ENCODE results near the gene STOM.
"Not testable (repeated sequence)": the region's sequence is repeated elsewhere in the genome, so short reads cannot be mapped to it uniquely, and the experiment has no call there.

The STOM gene

GRCh38 chr9:121399883-121400607 is 30.0 kb upstream of the STOM start:
- H3K27ac ChIP-seq (ENCODE audit: poor library complexity, severe bottlenecking) = peak overlapping the region; percentile 93
- no peak for DNase-seq (ENCODE audit: low spot score)
- peaks cover 4% of the 10 kb centered on the region for H3K9me3 ChIP-seq (ENCODE audit: severe bottlenecking)
- no peaks in the 10 kb centered on the region for H3K36me3 ChIP-seq (ENCODE audit: low read depth)
- peak; percentile 80 for TF ChIP-seq CTCF (IDR thresholded peaks at IDR 0.05; ENCODE audit: poor library complexity, severe bottlenecking)
- H3K4me3 ChIP-seq (ENCODE audit: severe bottlenecking) = no peak overlapping the region
- peaks cover 35% of the 10 kb centered on the region for H3K4me1 ChIP-seq (ENCODE audit: insufficient read depth, poor library complexity, severe bottlenecking)
- no peak for ATAC-seq (ENCODE audit: low read depth)
- H3K27me3 ChIP-seq (ENCODE audit: insufficient read depth, poor library complexity, severe bottlenecking) = no peaks in the 10 kb centered on the region

- Histone ChIP-seq H3K4me1 (ENCODE audit: insufficient read depth, poor library complexity, severe bottlenecking) (peaks cover 38% of the 10 kb centered on the region), H3K4me3 (ENCODE audit: severe bottlenecking) (no peak overlapping the region), H3K27ac (ENCODE audit: poor library complexity, severe bottlenecking) (peak overlapping the region; percentile 93), H3K36me3 (ENCODE audit: low read depth) (no peaks in the 10 kb centered on the region), H3K27me3 (ENCODE audit: insufficient read depth, poor library complexity, severe bottlenecking) (no peaks in the 10 kb centered on the region), H3K9me3 (ENCODE audit: severe bottlenecking) (peaks cover 4% of the 10 kb centered on the region)
- no peak for ATAC-seq (ENCODE audit: low read depth)
- no peak for DNase-seq (ENCODE audit: low spot score)
- no peak for TF ChIP-seq CTCF (IDR thresholded peaks at IDR 0.05; ENCODE audit: poor library complexity, severe bottlenecking)
These were observed 29.3 kb upstream of the STOM start for GRCh38 chr9:121399126-121399882.

- H3K36me3 ChIP-seq (ENCODE audit: low read depth) = no peaks in the 10 kb centered on the region
- peak; percentile 96 for ATAC-seq (ENCODE audit: low read depth)
- peak overlapping the region; percentile 93 for H3K27ac ChIP-seq (ENCODE audit: poor library complexity, severe bottlenecking)
- peaks cover 4% of the 10 kb centered on the region for H3K9me3 ChIP-seq (ENCODE audit: severe bottlenecking)
- peak; percentile 88 for DNase-seq (ENCODE audit: low spot score)
- H3K4me3 ChIP-seq (ENCODE audit: severe bottlenecking) = no peak overlapping the region
- no peaks in the 10 kb centered on the region for H3K27me3 ChIP-seq (ENCODE audit: insufficient read depth, poor library complexity, severe bottlenecking)
- H3K4me1 ChIP-seq (ENCODE audit: insufficient read depth, poor library complexity, severe bottlenecking) = peaks cover 47% of the 10 kb centered on the region
- no peak for TF ChIP-seq CTCF (IDR thresholded peaks at IDR 0.05; ENCODE audit: poor library complexity, severe bottlenecking)
These were observed 28.3 kb upstream of the STOM start for GRCh38 chr9:121398374-121398773.

- not testable (repeated sequence) for ATAC-seq (ENCODE audit: low read depth); DNase-seq (ENCODE audit: low spot score); H3K4me3 ChIP-seq (ENCODE audit: severe bottlenecking); H3K27me3 ChIP-seq (ENCODE audit: insufficient read depth, poor library complexity, severe bottlenecking); H3K36me3 ChIP-seq (ENCODE audit: low read depth); H3K9me3 ChIP-seq (ENCODE audit: severe bottlenecking)
- peaks cover 55% of the 10 kb centered on the region for H3K4me1 ChIP-seq (ENCODE audit: insufficient read depth, poor library complexity, severe bottlenecking)
- peak overlapping the region; percentile 93 for H3K27ac ChIP-seq (ENCODE audit: poor library complexity, severe bottlenecking)
These were observed 27.2 kb upstream of the STOM start for GRCh38 chr9:121397277-121397676.

- no peak for ATAC-seq (ENCODE audit: low read depth)
- Histone ChIP-seq H3K4me1 (ENCODE audit: insufficient read depth, poor library complexity, severe bottlenecking) (peaks cover 55% of the 10 kb centered on the region), H3K9me3 (ENCODE audit: severe bottlenecking) (peaks cover 4% of the 10 kb centered on the region), H3K27ac (ENCODE audit: poor library complexity, severe bottlenecking) (peak overlapping the region; percentile 85), H3K36me3 (ENCODE audit: low read depth) (no peaks in the 10 kb centered on the region), H3K27me3 (ENCODE audit: insufficient read depth, poor library complexity, severe bottlenecking) (no peaks in the 10 kb centered on the region), H3K4me3 (ENCODE audit: severe bottlenecking) (no peak overlapping the region)
- no peak for TF ChIP-seq CTCF (IDR thresholded peaks at IDR 0.05; ENCODE audit: poor library complexity, severe bottlenecking)
- DNase-seq (ENCODE audit: low spot score) = no peak
These were observed 25.5 kb upstream of the STOM start for GRCh38 chr9:121395558-121395957.
